Measurements from ENCODE around the gene TOR4A.

Gene TOR4A

DNA sequence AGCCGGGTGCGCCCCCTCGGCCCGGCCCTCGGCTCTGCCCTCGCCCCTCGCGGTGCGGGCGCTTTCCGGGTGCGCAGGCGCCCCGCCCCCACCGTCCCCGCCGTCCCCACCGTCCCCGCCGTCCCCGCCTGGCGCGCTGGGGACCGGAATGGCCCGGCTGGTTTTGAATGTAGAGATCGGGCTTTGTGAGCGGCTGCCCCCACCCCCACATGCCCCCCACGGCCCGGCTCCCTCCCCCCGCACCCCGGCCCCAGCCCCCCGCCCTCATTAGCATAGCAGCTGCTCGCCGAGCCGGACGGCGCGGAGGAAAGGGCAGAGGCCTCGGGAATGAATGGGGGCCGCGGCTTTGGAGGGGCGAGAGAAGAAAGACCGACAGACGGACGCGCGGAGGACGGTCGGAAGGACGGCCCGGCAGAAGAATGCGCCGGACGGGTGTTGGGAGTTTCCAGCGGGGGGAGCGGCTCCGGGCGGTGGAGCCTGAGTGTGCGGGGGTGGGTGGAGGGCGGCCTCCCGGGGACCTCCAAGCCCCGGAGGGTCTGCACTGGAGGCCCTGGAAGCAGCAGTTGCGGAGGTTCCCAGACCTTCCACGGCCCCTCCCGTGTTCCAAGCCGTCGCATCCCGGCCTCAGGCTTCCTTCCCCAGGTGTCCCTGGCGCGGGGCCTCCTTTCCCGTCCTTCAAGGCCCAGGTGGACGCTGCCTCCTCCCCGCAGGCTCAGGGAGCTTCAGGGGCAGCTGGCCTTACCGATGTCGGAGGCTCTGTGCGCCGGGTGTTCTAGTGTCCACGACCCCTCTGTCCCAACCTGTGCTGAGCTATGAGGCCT lies 18.5 kb downstream of the TOR4A start:
- no peak for DNase-seq

DNA sequence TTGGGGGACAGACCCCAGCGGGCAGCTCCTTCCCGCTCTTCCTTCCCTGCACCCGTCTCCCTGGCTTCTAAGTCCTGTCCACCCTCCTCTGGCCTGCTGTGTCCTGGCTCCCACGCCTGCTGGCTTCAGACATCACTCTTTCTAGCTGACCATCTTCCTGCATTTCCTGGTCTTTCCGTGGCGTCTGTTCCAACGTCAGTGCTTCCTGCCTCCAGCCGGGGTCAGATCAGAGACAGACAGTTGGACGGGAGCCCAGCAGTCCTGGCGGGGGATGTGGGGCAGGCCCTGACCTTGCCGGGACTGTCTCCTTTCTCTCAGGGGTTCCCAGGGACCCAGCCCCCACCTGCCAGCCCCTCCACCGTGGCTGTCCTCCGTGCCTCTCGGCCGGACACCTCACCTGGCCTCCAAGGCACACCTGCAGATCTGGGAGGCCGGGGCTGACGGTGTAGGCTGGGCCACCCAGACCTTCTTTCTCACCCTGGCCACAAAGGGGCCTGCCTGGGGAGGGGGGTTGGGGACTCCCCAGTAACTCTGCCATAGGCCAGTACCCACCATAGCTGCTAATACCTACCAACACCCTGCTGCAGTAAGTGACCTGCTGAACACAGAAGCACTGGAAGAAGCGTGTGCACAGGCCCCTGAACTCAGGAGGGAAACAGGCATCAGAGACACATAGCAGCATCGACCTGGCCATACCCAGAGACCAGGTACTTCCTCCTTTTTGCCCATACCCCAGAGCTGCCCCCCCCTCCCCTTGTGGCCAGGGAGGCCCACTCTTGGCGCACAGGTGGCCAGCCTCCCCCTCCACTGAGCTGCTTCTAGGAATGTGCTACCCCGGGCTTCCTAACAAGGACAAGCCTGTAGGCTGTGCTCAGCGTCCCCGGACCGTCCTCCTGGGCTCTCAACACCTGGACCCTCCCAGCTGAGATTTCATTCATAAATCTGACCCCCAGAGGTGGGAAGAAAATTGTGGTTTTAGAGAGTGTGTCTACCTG lies 19.4 kb downstream of the TOR4A start:
- no peak for DNase-seq

GRCh38 chr9:137297966-137298365 lies 20.4 kb downstream of the TOR4A start:
- no peak for DNase-seq

- no peak for DNase-seq
Measured at GRCh38 chr9:137298401-137299202, 21.1 kb downstream of the TOR4A start.

DNA sequence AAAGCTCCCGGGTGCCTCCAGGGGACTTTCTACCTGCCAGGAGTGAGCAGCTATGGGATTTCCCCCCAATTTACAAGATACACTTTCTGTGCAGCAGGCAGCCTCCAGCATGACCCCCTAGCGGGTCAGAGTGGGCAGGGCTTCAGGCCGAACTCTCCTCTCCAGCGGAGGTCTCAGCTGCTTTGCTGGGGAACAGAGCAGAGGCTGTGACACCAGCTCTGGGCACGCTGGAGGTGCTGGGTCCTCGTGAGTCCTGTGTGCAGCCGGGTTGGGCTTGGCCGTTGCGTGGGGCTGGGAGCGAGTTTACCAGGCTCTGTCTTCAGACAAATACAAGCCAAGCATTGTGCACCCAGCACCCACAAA lies 21.7 kb downstream of the TOR4A start:
- no peak for DNase-seq

DNA sequence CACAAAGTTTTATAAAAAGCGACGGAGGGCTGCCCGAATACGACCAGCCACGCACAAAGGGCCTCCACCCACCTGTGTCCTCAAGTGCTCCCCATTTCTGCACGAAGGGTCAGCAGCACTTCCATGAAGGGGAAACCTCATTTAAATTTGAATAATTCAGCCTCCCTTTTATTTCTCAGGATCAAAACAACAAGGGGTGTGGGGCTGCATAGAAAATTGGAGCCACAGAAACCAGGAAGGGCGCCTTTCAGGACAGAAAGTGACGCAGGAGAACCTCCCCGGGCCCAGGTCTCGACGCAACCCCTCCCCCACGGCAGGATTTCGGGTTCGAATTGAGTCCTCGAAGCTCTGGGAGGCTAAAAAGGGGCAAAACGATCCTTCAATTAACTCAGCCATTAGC lies 22.4 kb downstream of the TOR4A start:
- peak; percentile 32 for DNase-seq

DNA sequence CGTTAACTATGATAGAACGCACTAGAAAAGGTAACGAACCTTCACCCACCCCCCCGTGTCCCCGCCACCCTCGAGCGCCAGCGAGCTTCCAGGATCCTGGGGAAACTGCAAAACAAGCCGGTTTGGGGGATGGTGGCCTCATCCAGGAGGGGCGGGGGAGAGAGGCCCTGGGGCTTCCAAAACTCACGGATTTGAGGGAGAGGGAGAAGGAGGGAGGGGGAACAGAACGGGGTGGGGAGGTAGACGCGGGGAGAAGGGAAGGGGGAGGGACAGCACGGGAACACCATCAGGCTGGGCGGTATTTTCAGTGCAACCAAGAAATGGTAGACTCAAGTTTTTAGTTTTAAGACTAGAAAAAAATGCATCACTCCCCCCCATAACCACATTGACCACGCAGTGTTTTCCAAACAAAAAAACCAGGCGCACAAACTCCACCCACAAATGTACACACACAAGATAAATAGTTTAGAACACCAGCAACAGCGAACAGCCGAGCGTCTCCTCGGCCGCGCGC lies 23.1 kb downstream of the TOR4A start:
- no peak for DNase-seq

- DNase-seq, result peak; percentile 16
Measured at GRCh38 chr9:137301081-137301947, 23.8 kb downstream of the TOR4A start.

- peak; percentile 56 for DNase-seq
Measured at GRCh38 chr9:137302118-137302448, 24.6 kb downstream of the TOR4A start, which contains the start of gene NRARP. NRARP (minus strand) TSS chr9:137302271; CDS start chr9:137301928, 343 bp downstream.

- DNase-seq, result no peak
Measured at GRCh38 chr9:137302449-137303150, 25.1 kb downstream of the TOR4A start.

- DNase-seq, result no peak
Measured at GRCh38 chr9:137303151-137303892, 25.8 kb downstream of the TOR4A start.

DNA sequence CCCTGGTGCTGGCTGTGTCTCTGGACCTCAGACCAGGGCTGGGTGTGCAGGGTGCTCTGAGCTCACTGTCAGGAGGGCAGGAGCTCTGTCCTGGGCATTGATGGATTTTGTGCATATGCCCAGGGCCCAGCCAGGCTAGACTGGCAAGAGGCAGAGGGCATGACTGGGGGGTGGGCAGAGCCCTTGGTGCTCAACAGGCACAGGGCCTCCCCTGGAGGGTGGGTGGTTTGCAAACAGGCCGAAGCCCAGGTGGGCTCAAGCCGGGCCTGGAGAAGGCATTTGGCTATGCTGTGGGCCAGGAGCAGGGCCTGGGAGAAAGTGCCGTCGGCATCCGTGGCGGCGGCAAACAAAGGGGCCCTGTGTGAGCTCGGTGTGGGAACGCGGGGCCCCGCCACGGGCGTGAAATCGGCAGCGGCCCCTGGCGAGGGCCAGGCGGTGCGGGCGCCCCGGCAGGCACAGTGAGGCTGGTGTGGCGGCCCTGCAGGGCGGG lies 26.4 kb downstream of the TOR4A start:
- no peak for DNase-seq

GRCh38 chr9:137304383-137305059 lies 27.0 kb downstream of the TOR4A start:
- no peak for DNase-seq

GRCh38 chr9:137305060-137305797 lies 27.7 kb downstream of the TOR4A start:
- peak; percentile 57 for DNase-seq

DNA sequence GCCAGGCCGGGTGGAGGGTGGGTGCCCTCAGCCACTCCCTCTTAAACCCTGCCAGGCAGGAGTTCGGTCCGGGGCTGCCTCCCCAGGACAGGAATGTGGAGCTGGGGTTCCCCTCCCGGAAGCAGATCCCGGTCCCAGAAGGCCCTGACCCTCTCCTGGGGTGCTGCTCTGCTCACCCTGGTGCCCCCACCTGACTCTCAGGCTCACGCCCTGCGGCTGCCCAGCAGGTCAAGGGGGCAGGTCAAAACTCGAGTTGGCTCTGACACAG lies 28.2 kb downstream of the TOR4A start:
- no peak for DNase-seq

- no peak for DNase-seq
Measured at GRCh38 chr9:137306066-137306849, 28.7 kb downstream of the TOR4A start.

GRCh38 chr9:137306850-137307254 lies 29.3 kb downstream of the TOR4A start:
- DNase-seq, result no peak
